Esophagus muscularis mucosa (tissue), 4 donors: Measurements from ENCODE around the gene PRKN. TPM values are rescaled to one million over a fixed set of nuclear protein-coding genes. Genes with fewer than 3 reads are reported as not detected.

Source experiments
- DNase-seq: peaks from one replicate; pipeline ENCODE4 v3.0.0-alpha.2; 2017; ENCODE audit errors: extremely low spot score
- H3K27ac ChIP-seq, 4 donors: fragments of 200-600 bp; sonication (generic); replicated peaks in 1 of 4; 1 replicate in 3 of 4; 2 replicates in 1 of 4; pipeline ENCODE4 v1.5.1; 2016 to 2019; ENCODE audit warnings: mild to moderate bottlenecking in 1 of 4
- H3K27me3 ChIP-seq, 4 donors: fragments of 200-600 bp; sonication (generic); one replicate each; pipeline versions ENCODE4 v1.5.1 to v1.6.0; 2016 to 2019
- H3K36me3 ChIP-seq, 4 donors: fragments of 200-600 bp; sonication (generic); one replicate each; pipeline ENCODE4 v1.5.1; 2016 to 2019
- H3K4me1 ChIP-seq, 4 donors: fragments of 200-600 bp; sonication (generic); one replicate each; pipeline ENCODE4 v1.5.1; 2016 to 2019
- H3K4me3 ChIP-seq, 4 donors: fragments of 200-600 bp; sonication (generic); 1 replicate in 2 of 4; 2 replicates in 2 of 4; pipeline ENCODE4 v1.5.1; 2016 to 2019; ENCODE audit warnings: mild to moderate bottlenecking in 4 of 4, moderate library complexity in 1 of 4
- H3K9me3 ChIP-seq, 4 donors: fragments of 200-600 bp; sonication (generic); 1 replicate in 3 of 4; 2 replicates in 1 of 4; pipeline ENCODE4 v1.5.1; 2016 to 2019
- EP300 ChIP-seq: sonication (generic); formaldehyde crosslinking; IDR thresholded peaks from one replicate; pipeline ENCODE4 v1.6.1; 2017; ENCODE audit warnings: antibody characterized with exemption
- POLR2A ChIP-seq: fragments of 450-650 bp; IDR thresholded peaks from one replicate; pipeline ENCODE4 v1.6.1; 2017; ENCODE audit warnings: antibody characterized with exemption, moderate library complexity, mild to moderate bottlenecking, low read depth
- POLR2AphosphoS5 ChIP-seq, 2 donors: sonication (generic); formaldehyde crosslinking; IDR thresholded peaks; one replicate each; pipeline ENCODE4 v1.6.1; 2017; ENCODE audit warnings: antibody characterized with exemption in 2 of 2
- WGBS: methylation state at CpG from one replicate; pipeline ENCODE4 v1.1.5; 2018; 5-methylcytosine and 5-hydroxymethylcytosine counted together
- intact Hi-C: fragments of 100-400 bp; cut with DNase I; formaldehyde crosslinking; loops from one replicate; pipeline ENCODE4 v1.15.1; 2023
- total RNA-seq, 4 donors: library from RNA; depleted of rRNA; stranded (reverse); fragments of >200 nt; gene quantifications; one replicate each; pipeline versions ENCODE4 v1.1.0 to v1.2.1, GENCODE V29; 2016
- TF ChIP-seq, protein P1 (sequence below), 3 experiments: fragments of 200-600 bp in 2 of 3; fragments of 450-650 bp in 1 of 3; sonication (generic) in 2 of 3; IDR thresholded peaks; one replicate each; pipeline ENCODE4 v1.5.1; 2017 to 2019; ENCODE audit warnings: antibody characterized with exemption in 3 of 3, mild to moderate bottlenecking in 2 of 3, moderate library complexity in 1 of 3

PRKN gene
- total RNA-seq, 4 donors from 2014 or later = 9.6 to 14.5 (median 10.8) TPM

DNA sequence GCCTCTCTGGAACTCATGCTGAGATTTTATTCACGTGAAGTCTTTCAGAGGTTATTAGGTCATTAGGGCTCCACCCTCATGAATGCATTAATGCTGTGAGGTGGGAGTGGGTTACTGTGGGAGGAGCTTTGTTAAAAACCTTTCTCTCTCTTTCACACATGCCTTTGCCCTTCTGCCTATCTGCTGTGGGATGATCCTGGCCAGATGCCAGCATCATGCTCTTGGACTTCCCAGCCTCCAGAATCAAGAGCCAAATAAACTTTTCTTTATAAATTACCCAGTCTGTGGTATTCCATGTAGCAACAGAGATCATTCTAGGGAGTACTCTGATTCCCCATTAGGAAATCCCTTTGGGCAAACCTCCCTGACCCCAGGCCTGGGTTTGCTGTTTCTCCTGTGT lies 1323.8 kb downstream of the PRKN start:
- Histone ChIP-seq H3K9me3 (peaks cover 0 to 17% (median 0%) of the 10 kb centered on the region in 4 donors), H3K36me3 (no peaks in the 10 kb centered on the region), H3K27me3 (no peaks in the 10 kb centered on the region), H3K4me3 (no peak overlapping the region), H3K4me1 (no peaks in the 10 kb centered on the region), H3K27ac (no peak overlapping the region)
- 81% methylated on average over 1 of the region's 1 CpG for WGBS
- TF ChIP-seq POLR2AphosphoS5 (IDR thresholded peaks at IDR 0.05) = no peak
- no peak for TF ChIP-seq EP300
- TF ChIP-seq, protein P1, sequence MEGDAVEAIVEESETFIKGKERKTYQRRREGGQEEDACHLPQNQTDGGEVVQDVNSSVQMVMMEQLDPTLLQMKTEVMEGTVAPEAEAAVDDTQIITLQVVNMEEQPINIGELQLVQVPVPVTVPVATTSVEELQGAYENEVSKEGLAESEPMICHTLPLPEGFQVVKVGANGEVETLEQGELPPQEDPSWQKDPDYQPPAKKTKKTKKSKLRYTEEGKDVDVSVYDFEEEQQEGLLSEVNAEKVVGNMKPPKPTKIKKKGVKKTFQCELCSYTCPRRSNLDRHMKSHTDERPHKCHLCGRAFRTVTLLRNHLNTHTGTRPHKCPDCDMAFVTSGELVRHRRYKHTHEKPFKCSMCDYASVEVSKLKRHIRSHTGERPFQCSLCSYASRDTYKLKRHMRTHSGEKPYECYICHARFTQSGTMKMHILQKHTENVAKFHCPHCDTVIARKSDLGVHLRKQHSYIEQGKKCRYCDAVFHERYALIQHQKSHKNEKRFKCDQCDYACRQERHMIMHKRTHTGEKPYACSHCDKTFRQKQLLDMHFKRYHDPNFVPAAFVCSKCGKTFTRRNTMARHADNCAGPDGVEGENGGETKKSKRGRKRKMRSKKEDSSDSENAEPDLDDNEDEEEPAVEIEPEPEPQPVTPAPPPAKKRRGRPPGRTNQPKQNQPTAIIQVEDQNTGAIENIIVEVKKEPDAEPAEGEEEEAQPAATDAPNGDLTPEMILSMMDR (IDR thresholded peaks at IDR 0.05) = no peak
- TF ChIP-seq POLR2A = no peak
- intact Hi-C loops = no loop called here
- no peak for DNase-seq

DNA sequence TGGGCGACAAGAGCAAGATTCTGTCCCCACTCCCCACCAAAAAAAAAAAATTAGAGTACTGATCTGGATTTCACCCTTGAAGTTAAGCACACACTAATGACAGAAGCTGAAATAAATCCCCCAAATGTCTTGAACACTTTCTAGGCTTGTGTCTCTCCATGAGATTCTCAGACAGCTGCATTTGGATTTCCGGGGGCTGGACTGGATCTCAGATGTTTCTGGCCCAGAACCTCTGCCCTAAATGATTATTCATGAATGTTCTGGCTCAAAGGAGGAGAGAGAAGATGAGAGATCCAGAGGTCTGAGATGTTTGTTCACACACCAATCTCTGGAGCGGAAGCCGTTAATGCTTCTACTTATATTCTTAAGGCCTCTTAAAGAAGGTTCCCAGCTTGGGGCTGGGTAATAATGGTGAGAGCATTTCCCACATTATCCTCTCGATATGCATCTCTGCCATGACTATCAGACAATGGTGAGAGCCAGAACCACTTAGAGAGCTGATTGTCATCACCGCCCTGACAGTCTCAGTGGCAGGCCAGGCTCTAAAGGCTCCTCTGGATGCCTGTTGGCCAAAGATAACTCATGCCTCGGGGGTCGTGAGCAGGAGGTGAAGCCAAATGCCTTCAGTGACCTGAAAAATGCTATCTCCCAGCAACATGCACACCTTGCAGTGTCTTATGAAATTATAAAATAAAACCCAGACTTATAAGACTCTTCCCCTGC lies 1325.8 kb downstream of the PRKN start:
- intact Hi-C loops = no loop called here
- TF ChIP-seq POLR2AphosphoS5 (IDR thresholded peaks at IDR 0.05) (no peak), POLR2A (no peak), EP300 (no peak)
- TF ChIP-seq, protein P1 (IDR thresholded peaks at IDR 0.05) = no peak
- Histone ChIP-seq H3K36me3 (no peaks in the 10 kb centered on the region), H3K27me3 (no peaks in the 10 kb centered on the region), H3K4me3 (no peak overlapping the region), H3K4me1 (no peaks in the 10 kb centered on the region), H3K27ac (no peak overlapping the region), H3K9me3 (peaks cover 0 to 19% (median 0%) of the 10 kb centered on the region in 4 donors)
- DNase-seq = no peak
- 85% methylated on average over 8 of the region's 8 CpGs for WGBS

DNA sequence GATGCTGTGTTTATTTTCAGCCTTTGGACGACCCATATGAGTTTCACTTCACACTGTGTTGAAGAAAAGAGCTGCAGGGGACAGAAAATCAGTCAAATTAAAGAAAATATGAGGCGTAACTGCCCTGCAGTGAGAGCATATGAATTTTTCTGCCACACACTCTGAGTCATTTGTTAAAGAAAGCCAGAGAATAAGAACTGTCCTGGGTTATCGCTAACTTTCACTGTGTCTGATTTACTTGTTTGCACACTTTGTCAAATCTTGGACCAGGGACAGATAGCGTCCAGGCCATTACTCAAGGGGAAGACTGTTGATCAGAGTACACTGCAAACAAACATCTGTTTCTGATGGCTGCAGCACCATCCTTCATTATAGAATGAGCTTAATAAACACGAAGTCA lies 1326.9 kb downstream of the PRKN start:
- TF ChIP-seq POLR2A = no peak
- TF ChIP-seq POLR2AphosphoS5 (IDR thresholded peaks at IDR 0.05) = no peak
- TF ChIP-seq EP300 = no peak
- TF ChIP-seq, protein P1 (IDR thresholded peaks at IDR 0.05) = no peak
- no peaks in the 10 kb centered on the region for H3K27me3 ChIP-seq
- no peak for DNase-seq
- intact Hi-C loops = no loop called here
- peaks cover 0 to 19% (median 0%) of the 10 kb centered on the region in 4 donors for H3K9me3 ChIP-seq
- H3K27ac ChIP-seq = no peak overlapping the region
- H3K36me3 ChIP-seq = no peaks in the 10 kb centered on the region
- 81% methylated on average over 5 of the region's 5 CpGs for WGBS
- no peak overlapping the region for H3K4me3 ChIP-seq
- H3K4me1 ChIP-seq = no peaks in the 10 kb centered on the region

DNA sequence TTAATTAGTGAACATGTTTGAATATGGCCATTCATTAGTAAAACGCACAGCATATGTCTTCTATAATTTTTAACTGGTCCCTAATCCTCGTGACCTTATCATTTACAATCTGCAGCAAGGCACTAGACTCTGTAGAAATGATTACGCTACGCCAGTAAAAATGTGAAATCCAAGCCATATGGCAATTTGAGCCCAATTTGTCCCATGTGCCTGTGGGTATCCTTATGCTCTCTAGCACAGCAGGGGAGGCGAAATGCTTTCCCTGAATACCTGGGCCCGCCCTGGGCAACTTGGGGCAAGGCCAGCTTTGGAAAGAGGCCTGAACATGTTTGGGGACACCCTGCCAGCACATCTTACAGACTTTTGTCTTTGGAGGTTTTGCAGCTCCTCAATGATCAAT lies 1331.0 kb downstream of the PRKN start:
- no peaks in the 10 kb centered on the region for H3K27me3 ChIP-seq
- H3K27ac ChIP-seq = no peak overlapping the region
- DNase-seq = no peak
- intact Hi-C loops = loop anchor here (5.0 kb wide), 1 partner anchor 301 kb away; no protein-coding TSS in a partner anchor
- H3K36me3 ChIP-seq = no peaks in the 10 kb centered on the region
- 96% methylated on average over 6 of the region's 6 CpGs for WGBS
- peaks cover 0 to 11% (median 0%) of the 10 kb centered on the region in 4 donors for H3K9me3 ChIP-seq
- no peak overlapping the region for H3K4me3 ChIP-seq
- TF ChIP-seq POLR2AphosphoS5 (IDR thresholded peaks at IDR 0.05) = no peak
- TF ChIP-seq, protein P1 (IDR thresholded peaks at IDR 0.05) = no peak
- no peak for TF ChIP-seq EP300
- peaks cover 0 to 6% (median 2%) of the 10 kb centered on the region in 4 donors for H3K4me1 ChIP-seq
